Transverse colon (tissue), 3 donors: ENCODE measurements around the gene POLR2J3.
"Not testable (repeated sequence)": the region's sequence is repeated elsewhere in the genome, so short reads cannot be mapped to it uniquely, and the experiment has no call there.

Experiments
- CTCF ChIP-seq, 5 experiments: fragments of 200-600 bp in 3 of 5; fragments of 450-650 bp in 2 of 5; sonication (generic) in 3 of 5; IDR thresholded peaks; 1 replicate in 2 of 5; 2 replicates in 3 of 5; pipeline ENCODE4 v1.5.1; 2016 to 2017; ENCODE audit warnings: antibody characterized with exemption in 5 of 5, inconsistent platforms in 3 of 5, mild to moderate bottlenecking in 2 of 5, moderate library complexity in 1 of 5
- EP300 ChIP-seq: sonication (generic); formaldehyde crosslinking; IDR thresholded peaks from one replicate; pipeline ENCODE4 v1.6.1; 2017; ENCODE audit warnings: antibody characterized with exemption, low read depth

GRCh38 chr7:102576363-102576762 is 4.0 kb upstream of the POLR2J3 start:
- not testable (repeated sequence) for TF ChIP-seq CTCF (IDR thresholded peaks at IDR 0.05); EP300
